Measurements from ENCODE around the gene ATP5F1A.

- no peak for TF ChIP-seq CTCF (IDR thresholded peaks at IDR 0.05; ENCODE audit: insufficient read depth, low read length, poor library complexity, severe bottlenecking)
- TF ChIP-seq EZH2phosphoT487 (conservative IDR thresholded peaks at IDR 0.05; ENCODE audit: low read length): no peak
Measured at GRCh38 chr18:46040747-46041104, 57.4 kb downstream of the ATP5F1A start.
